Endothelial cell of umbilical vein (primary cell): ENCODE results near the gene NRGN. TPM values are rescaled to one million over a fixed set of nuclear protein-coding genes. Genes with fewer than 3 reads are reported as not detected.

Experiments
- BruUV-seq: library from RNA; stranded (reverse); fragments of 400-500 nt; replicated peaks from 2 replicates; lab custom pipeline; 2021; lab: Mats Ljungman, UMichigan
- CTCF ChIA-PET: fragments of 300-600, 350-600 bp; sonication (Branson Sonifier 250); formaldehyde crosslinking; loops from one replicate; lab custom pipeline; 2021; ENCODE audit warnings: antibody characterized with exemption, inconsistent platforms; lab: Charles Lee
- POLR2A ChIA-PET: fragments of 300-600, 350-600 bp; sonication (Branson Sonifier 250); formaldehyde crosslinking; loops from one replicate; lab custom pipeline; 2021; ENCODE audit warnings: antibody characterized with exemption, inconsistent platforms; lab: Charles Lee
- DNase-seq: peaks from one replicate; pipeline ENCODE4 v3.0.0-alpha.2; 2011; ENCODE audit warnings: low read depth, low spot score
- FAIRE-seq: peaks from 2 replicates; lab custom pipeline; 2011; peaks lifted over from hg19 to GRCh38; lab: Jason Lieb, UNC
- H2AFZ ChIP-seq: 2 replicates; pipeline ENCODE4 v1.6.0; 2012; ENCODE audit warnings: low read depth, low read length, control low read depth, inconsistent platforms
- H3K27ac ChIP-seq: 2 replicates; pipeline ENCODE4 v1.5.1; 2011; ENCODE audit warnings: low read depth, mild to moderate bottlenecking, control low read depth, low read length, moderate library complexity; ENCODE audit not compliant: insufficient read depth
- H3K27me3 ChIP-seq, 2 experiments: 2 replicates each; pipeline versions ENCODE4 v1.6.0 to v1.6.1; 2011; ENCODE audit warnings: low read length in 2 of 2, mixed read lengths in 1 of 2; ENCODE audit not compliant: control insufficient read depth in 2 of 2, insufficient read depth in 2 of 2
- H3K36me3 ChIP-seq, 2 experiments: 2 replicates in 1 of 2; 3 replicates in 1 of 2; pipeline ENCODE4 v1.5.1; 2011; ENCODE audit warnings: low read length in 2 of 2, mild to moderate bottlenecking in 1 of 2, moderate library complexity in 1 of 2; ENCODE audit not compliant: control insufficient read depth in 2 of 2, insufficient read depth in 2 of 2; ENCODE audit errors: extremely low read depth in 1 of 2
- H3K4me1 ChIP-seq: 3 replicates; pipeline ENCODE4 v1.5.1; 2011; ENCODE audit warnings: mild to moderate bottlenecking, low read length; ENCODE audit not compliant: control insufficient read depth, insufficient read depth; ENCODE audit errors: extremely low read depth
- H3K4me2 ChIP-seq: 2 replicates; pipeline ENCODE4 v1.6.1; 2011; ENCODE audit warnings: low read length, control low read depth, mixed read lengths; ENCODE audit not compliant: insufficient read depth
- H3K4me3 ChIP-seq, 3 experiments: fragments of 200-600 bp in 1 of 3; sonication (generic), shearing (Covaris generic) in 1 of 3; replicated peaks in 1 of 3; 2 replicates each; pipeline ENCODE4 v1.5.1; 2011 to 2016; ENCODE audit warnings: control low read depth in 3 of 3, low read length in 3 of 3, mild to moderate bottlenecking in 2 of 3, inconsistent platforms in 1 of 3, low read depth in 1 of 3, moderate library complexity in 1 of 3; ENCODE audit not compliant: insufficient read depth in 1 of 3
- H3K79me2 ChIP-seq: 2 replicates; pipeline ENCODE4 v1.6.0; 2012; ENCODE audit warnings: low read length, inconsistent platforms; ENCODE audit not compliant: control insufficient read depth, insufficient read depth
- H3K9ac ChIP-seq: replicated peaks from 2 replicates; pipeline ENCODE3; 2011; ENCODE audit warnings: low read length, control low read depth; ENCODE audit not compliant: insufficient read depth; ENCODE audit errors: extremely low read depth
- H3K9me1 ChIP-seq: replicated peaks from 3 replicates; pipeline ENCODE4 v1.6.0; 2011; ENCODE audit warnings: mild to moderate bottlenecking, low read length; ENCODE audit not compliant: control insufficient read depth, insufficient read depth; ENCODE audit errors: extremely low read depth
- H3K9me3 ChIP-seq: replicated peaks from 2 replicates; pipeline ENCODE4 v1.5.1; 2012; ENCODE audit warnings: low read length, inconsistent platforms; ENCODE audit not compliant: control insufficient read depth, insufficient read depth
- H4K20me1 ChIP-seq: replicated peaks from 2 replicates; pipeline ENCODE3; 2011; ENCODE audit warnings: mild to moderate bottlenecking, low read length; ENCODE audit not compliant: control insufficient read depth, insufficient read depth; ENCODE audit errors: extremely low read depth
- EZH2 ChIP-seq: IDR thresholded peaks from 2 replicates; pipeline ENCODE4 v1.6.1; 2012; ENCODE audit warnings: borderline replicate concordance, low read depth, mild to moderate bottlenecking, moderate library complexity, low read length, inconsistent platforms; ENCODE audit not compliant: severe bottlenecking
- FOS ChIP-seq: IDR thresholded peaks from 2 replicates; pipeline ENCODE4 v1.6.1; 2011; ENCODE audit warnings: mild to moderate bottlenecking, low read length, moderate library complexity, borderline replicate concordance; ENCODE audit not compliant: insufficient read depth
- GATA2 ChIP-seq: IDR thresholded peaks from 2 replicates; pipeline ENCODE4 v1.7.0; 2011; ENCODE audit warnings: low read depth, mild to moderate bottlenecking, moderate library complexity, mixed read lengths, low read length; ENCODE audit not compliant: insufficient read length, insufficient read depth
- JUN ChIP-seq: IDR thresholded peaks from 2 replicates; pipeline ENCODE4 v1.6.1; 2011; ENCODE audit warnings: borderline replicate concordance, low read depth; ENCODE audit not compliant: insufficient read length, insufficient read depth
- MYC ChIP-seq: IDR thresholded peaks from one replicate; pipeline ENCODE4 v1.6.1; 2011; ENCODE audit warnings: mild to moderate bottlenecking, low read depth, low read length
- POLR2A ChIP-seq: IDR thresholded peaks from 2 replicates; pipeline ENCODE4 v1.6.1; 2012; ENCODE audit warnings: low read depth, mild to moderate bottlenecking, control low read depth, low read length
- POLR2AphosphoS5 ChIP-seq: IDR thresholded peaks from 2 replicates; pipeline ENCODE4 v1.6.1; 2012; ENCODE audit warnings: low read depth, mild to moderate bottlenecking, control low read depth, low read length, moderate library complexity; ENCODE audit not compliant: insufficient read depth
- dilution Hi-C: fragments of 300-500 bp; cut with MboI; formaldehyde crosslinking; loops from one replicate; pipeline ENCODE4 v1.15.0; 2019; ENCODE audit warnings: low sequenced_read_pairs; ENCODE audit not compliant: extremely low pct_ligation_motif_present
- intact Hi-C: fragments of 100-400 bp; cut with micrococcal nuclease; formaldehyde crosslinking; loops from one replicate; pipeline ENCODE4 v1.10.0; 2022
- polyA plus RNA-seq, 4 experiments: library from polyadenylated mRNA; depleted of rRNA in 3 of 4; stranded (reverse) in 3 of 4; unstranded in 1 of 4; fragments of >200 nt; gene quantifications; 2 replicates each; pipeline versions ENCODE4 v1.2.1 to v1.2.3, GENCODE V29; 2011 to 2012; ENCODE audit warnings: missing spikeins in 1 of 4
- total RNA-seq: library from RNA; stranded (reverse); gene quantifications from 2 replicates; pipeline ENCODE4 v1.2.3, GENCODE V29; 2021
- TF ChIP-seq, protein P1 (sequence below): IDR thresholded peaks from 2 replicates; pipeline ENCODE4 v1.6.1; 2011; ENCODE audit not compliant: insufficient read depth, insufficient read length
- TF ChIP-seq, protein P2 (sequence below), 2 donors: IDR thresholded peaks; 1 replicate in 1 of 2; 2 replicates in 1 of 2; pipeline ENCODE4 v1.5.1; 2011; ENCODE audit warnings: low read length in 2 of 2, mild to moderate bottlenecking in 2 of 2, moderate library complexity in 2 of 2, control low read depth in 1 of 2, inconsistent platforms in 1 of 2, low read depth in 1 of 2; ENCODE audit not compliant: insufficient read depth in 1 of 2; ENCODE audit errors: extremely low read depth in 1 of 2

Gene NRGN
- total and polyA plus RNA-seq, 2 donors (not counting 3 experiments of a cell fraction or from before 2014, with no cell fraction given) = 29.1 to 33.5 TPM

- H4K20me1 ChIP-seq = no peaks in the 10 kb centered on the region
- no peak overlapping the region for H3K4me2 ChIP-seq
- FAIRE-seq (peak; percentile 55), DNase-seq (peak; percentile 9)
- no peak overlapping the region for H2AFZ ChIP-seq
- CTCF ChIA-PET = interaction anchor here (1.0 to 2.5 kb wide), 4 partner anchors 23 to 309 kb away, joined by 3 to 24 read pairs (median 12); partner anchors contain the start of gene NRGN
- no peaks in the 10 kb centered on the region for H3K9me1 ChIP-seq
- intact Hi-C loops (no loop called here), dilution Hi-C loops (no loop called here)
- H3K9ac ChIP-seq = no peak overlapping the region
- H3K79me2 ChIP-seq = no peaks in the 10 kb centered on the region
- H3K4me3 ChIP-seq = no peak overlapping the region
- H3K27ac ChIP-seq = no peak overlapping the region
- TF ChIP-seq, protein P1, sequence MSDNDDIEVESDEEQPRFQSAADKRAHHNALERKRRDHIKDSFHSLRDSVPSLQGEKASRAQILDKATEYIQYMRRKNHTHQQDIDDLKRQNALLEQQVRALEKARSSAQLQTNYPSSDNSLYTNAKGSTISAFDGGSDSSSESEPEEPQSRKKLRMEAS = no peak
- no peak for TF ChIP-seq FOS
- no peak for TF ChIP-seq EZH2
- no peak for TF ChIP-seq MYC
- TF ChIP-seq JUN = no peak
- TF ChIP-seq GATA2 = no peak
- TF ChIP-seq POLR2AphosphoS5 = no peak
- TF ChIP-seq, protein P2, sequence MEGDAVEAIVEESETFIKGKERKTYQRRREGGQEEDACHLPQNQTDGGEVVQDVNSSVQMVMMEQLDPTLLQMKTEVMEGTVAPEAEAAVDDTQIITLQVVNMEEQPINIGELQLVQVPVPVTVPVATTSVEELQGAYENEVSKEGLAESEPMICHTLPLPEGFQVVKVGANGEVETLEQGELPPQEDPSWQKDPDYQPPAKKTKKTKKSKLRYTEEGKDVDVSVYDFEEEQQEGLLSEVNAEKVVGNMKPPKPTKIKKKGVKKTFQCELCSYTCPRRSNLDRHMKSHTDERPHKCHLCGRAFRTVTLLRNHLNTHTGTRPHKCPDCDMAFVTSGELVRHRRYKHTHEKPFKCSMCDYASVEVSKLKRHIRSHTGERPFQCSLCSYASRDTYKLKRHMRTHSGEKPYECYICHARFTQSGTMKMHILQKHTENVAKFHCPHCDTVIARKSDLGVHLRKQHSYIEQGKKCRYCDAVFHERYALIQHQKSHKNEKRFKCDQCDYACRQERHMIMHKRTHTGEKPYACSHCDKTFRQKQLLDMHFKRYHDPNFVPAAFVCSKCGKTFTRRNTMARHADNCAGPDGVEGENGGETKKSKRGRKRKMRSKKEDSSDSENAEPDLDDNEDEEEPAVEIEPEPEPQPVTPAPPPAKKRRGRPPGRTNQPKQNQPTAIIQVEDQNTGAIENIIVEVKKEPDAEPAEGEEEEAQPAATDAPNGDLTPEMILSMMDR (IDR thresholded peaks at IDR 0.05; ENCODE audit: extremely low read depth in 1 of 2, insufficient read depth in 1 of 2, low read depth in 1 of 2, low read length in 2 of 2) = no peak
- TF ChIP-seq POLR2A = no peak
- POLR2A ChIA-PET = interaction anchor here (1.3 kb wide), 1 partner anchor 30 kb away, joined by 9 read pairs; no protein-coding TSS in a partner anchor
- H3K27me3 ChIP-seq = no peaks in the 10 kb centered on the region
- peaks cover 24% of the 10 kb centered on the region for H3K4me1 ChIP-seq
- BruUV-seq = no TSS peak
- no peaks in the 10 kb centered on the region for H3K36me3 ChIP-seq
- H3K9me3 ChIP-seq = no peaks in the 10 kb centered on the region
Observed at GRCh38 chr11:124716591-124716990, 23.2 kb upstream of the NRGN start.
